ENCODE results near the gene CRB3.
"Not testable (repeated sequence)": the region's sequence is repeated elsewhere in the genome, so short reads cannot be mapped to it uniquely, and the experiment has no call there.

Gene CRB3

GRCh38 chr19:6464070-6464873, at the start of gene CRB3:
TSS of gene CRB3 (plus strand) at chr19:6464271. CDS start at chr19:6464702, 431 bp downstream.
- DNase-seq = peak; percentile 48 to 49

- no peak for DNase-seq
Measured at GRCh38 chr19:6414793-6415590, 49.1 kb upstream of the CRB3 start.

GRCh38 chr19:6415591-6416190, 48.4 kb upstream of the CRB3 start:
- no peak for DNase-seq

GRCh38 chr19:6416658-6417405, 47.2 kb upstream of the CRB3 start:
- no peak for DNase-seq

- no peak for DNase-seq
Measured at GRCh38 chr19:6417713-6418561, 46.1 kb upstream of the CRB3 start.

GRCh38 chr19:6418562-6418932, 45.5 kb upstream of the CRB3 start:
- no peak for DNase-seq

- no peak for DNase-seq
Measured at GRCh38 chr19:6421075-6422014, 42.7 kb upstream of the CRB3 start.

- no peak for DNase-seq
Measured at GRCh38 chr19:6423499-6424194, 40.4 kb upstream of the CRB3 start.

GRCh38 chr19:6424195-6424938, 39.7 kb upstream of the CRB3 start, which contains the start of gene KHSRP:
TSS of gene KHSRP (minus strand) at chr19:6424811. CDS start at chr19:6424701, 110 bp downstream.
- DNase-seq = peak; percentile 22 to 35

- DNase-seq = peak; percentile 99
Measured at GRCh38 chr19:6424939-6425731, 38.9 kb upstream of the CRB3 start.

- DNase-seq = no peak
Measured at GRCh38 chr19:6425732-6426620, 38.1 kb upstream of the CRB3 start.

- DNase-seq = no peak
Measured at GRCh38 chr19:6427131-6427530, 36.9 kb upstream of the CRB3 start.

GRCh38 chr19:6428692-6429418, 35.2 kb upstream of the CRB3 start:
- DNase-seq = not testable (repeated sequence)

- DNase-seq = no peak
Measured at GRCh38 chr19:6429419-6430221, 34.5 kb upstream of the CRB3 start.

- DNase-seq = no peak
Measured at GRCh38 chr19:6431891-6432290, 32.2 kb upstream of the CRB3 start.

GRCh38 chr19:6433165-6433564, 30.9 kb upstream of the CRB3 start:
- DNase-seq = no peak

Measured in activated CD4-positive, alpha-beta T cell treated with anti-CD3 and anti-CD28 coated beads, Interleukin-2, amount 50 U/mL, for 4 hours (primary cell).